DND-41 (cell line): ENCODE measurements around the gene SLC35F4.

ENCODE experiments used
- ATAC-seq: fragments of 200-7000 bp; cut with Tn5 transposase; 3 replicates; pipeline ENCODE4 v1.9.1; 2021; ENCODE audit warnings: low read depth; ENCODE audit not compliant: insufficient read depth
- DNase-seq: peaks from one replicate; pipeline ENCODE4 v3.0.0-alpha.2; 2020
- H2AFZ ChIP-seq: 2 replicates; pipeline ENCODE4 v1.6.0; 2012; ENCODE audit warnings: low read depth, low read length
- H3K27ac ChIP-seq: 2 replicates; pipeline ENCODE4 v1.5.1; 2012; ENCODE audit warnings: low read length, inconsistent platforms
- H3K27me3 ChIP-seq: fragments of 200-600 bp; sonication (generic); 2 replicates; pipeline ENCODE4 v1.6.0; 2012; ENCODE audit warnings: low read length, mild to moderate bottlenecking, inconsistent platforms; ENCODE audit not compliant: insufficient read depth, poor library complexity
- H3K36me3 ChIP-seq: 2 replicates; pipeline ENCODE4 v1.5.1; 2012; ENCODE audit warnings: low read length, inconsistent platforms; ENCODE audit not compliant: insufficient read depth
- H3K4me1 ChIP-seq: 2 replicates; pipeline ENCODE4 v1.5.1; 2012; ENCODE audit warnings: mild to moderate bottlenecking, low read length; ENCODE audit not compliant: insufficient read depth
- H3K4me2 ChIP-seq: 2 replicates; pipeline ENCODE4 v1.6.0; 2012; ENCODE audit warnings: mild to moderate bottlenecking, moderate library complexity, low read length, inconsistent platforms; ENCODE audit not compliant: insufficient read depth
- H3K4me3 ChIP-seq, 2 experiments: fragments of 200-600 bp in 1 of 2; shearing (Covaris generic) in 1 of 2; 2 replicates each; pipeline ENCODE4 v1.5.1; 2012 to 2016; ENCODE audit warnings: inconsistent platforms in 2 of 2, low read length in 2 of 2, mild to moderate bottlenecking in 2 of 2, low read depth in 1 of 2, moderate library complexity in 1 of 2
- H3K79me2 ChIP-seq: 2 replicates; pipeline ENCODE4 v1.6.0; 2012; ENCODE audit warnings: low read length, inconsistent platforms; ENCODE audit not compliant: insufficient read depth
- H3K9ac ChIP-seq: 2 replicates; pipeline ENCODE4 v1.6.0; 2012; ENCODE audit warnings: low read depth, mild to moderate bottlenecking, inconsistent platforms, low read length, moderate library complexity
- H3K9me3 ChIP-seq: 2 replicates; pipeline ENCODE4 v1.5.1; 2012; ENCODE audit warnings: low read length, moderate library complexity, mild to moderate bottlenecking, inconsistent platforms; ENCODE audit not compliant: insufficient read depth, severe bottlenecking
- H4K20me1 ChIP-seq: 2 replicates; pipeline ENCODE4 v1.6.0; 2012; ENCODE audit warnings: low read length; ENCODE audit not compliant: insufficient read depth
- EZH2 ChIP-seq: IDR thresholded peaks from 3 replicates; pipeline ENCODE4 v1.6.1; 2012; ENCODE audit warnings: borderline replicate concordance, low read depth, mild to moderate bottlenecking, moderate library complexity, low read length, inconsistent platforms; ENCODE audit not compliant: severe bottlenecking
- TF ChIP-seq, protein P1 (sequence below): IDR thresholded peaks from 2 replicates; pipeline ENCODE4 v1.5.1; 2012; ENCODE audit warnings: borderline replicate concordance, low read length, moderate library complexity, mild to moderate bottlenecking; ENCODE audit not compliant: poor library complexity, severe bottlenecking; ENCODE audit errors: extremely low read depth

The SLC35F4 gene

DNA sequence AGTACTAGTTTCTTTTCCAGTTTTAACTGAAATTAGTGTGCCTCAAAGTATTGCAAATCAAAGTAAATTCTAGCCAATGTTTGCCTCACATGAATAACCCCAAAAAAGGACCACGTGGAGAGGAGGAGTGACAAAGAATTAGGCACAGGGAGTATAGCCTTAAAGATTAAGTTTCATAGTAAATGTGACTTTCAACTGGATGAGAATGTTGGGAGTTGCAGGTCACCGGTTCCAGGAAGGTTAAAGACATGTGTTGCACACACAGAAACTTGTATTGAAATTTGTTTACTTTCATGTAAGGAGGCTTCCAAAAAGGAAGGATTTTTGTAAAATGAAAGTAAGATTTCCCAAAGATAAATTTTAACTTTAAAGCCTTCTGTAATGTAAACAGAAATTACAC lies 283.1 kb downstream of the SLC35F4 start:
- ATAC-seq (no peak), DNase-seq (no peak)

DNA sequence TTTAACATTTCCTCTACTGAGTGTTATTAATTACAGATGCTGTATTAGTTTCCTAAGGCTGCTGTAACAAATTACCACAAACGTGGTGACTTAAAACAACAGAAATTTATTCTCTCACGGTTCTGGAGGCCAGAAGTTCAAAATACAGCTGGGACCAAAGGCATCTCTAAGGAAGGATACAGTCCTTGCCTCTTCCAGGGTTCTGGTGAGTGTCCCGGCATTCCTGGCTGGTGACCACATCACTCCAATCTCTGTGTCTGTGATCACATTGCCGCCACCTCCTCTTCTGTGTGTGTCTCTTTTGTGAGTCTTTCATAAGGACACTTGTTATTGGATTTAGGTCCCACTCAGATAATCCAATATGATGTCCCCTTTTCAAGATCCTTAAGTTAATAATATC lies 287.1 kb downstream of the SLC35F4 start:
- no peaks in the 10 kb centered on the region for H3K79me2 ChIP-seq
- no peak overlapping the region for H3K27ac ChIP-seq
- H3K4me1 ChIP-seq = no peaks in the 10 kb centered on the region
- H4K20me1 ChIP-seq = no peaks in the 10 kb centered on the region
- no peak overlapping the region for H3K4me3 ChIP-seq
- no peak overlapping the region for H3K9ac ChIP-seq
- H3K27me3 ChIP-seq = no peaks in the 10 kb centered on the region
- no peak for ATAC-seq
- no peak overlapping the region for H2AFZ ChIP-seq
- H3K36me3 ChIP-seq = no peaks in the 10 kb centered on the region
- no peak for TF ChIP-seq EZH2
- TF ChIP-seq, protein P1, sequence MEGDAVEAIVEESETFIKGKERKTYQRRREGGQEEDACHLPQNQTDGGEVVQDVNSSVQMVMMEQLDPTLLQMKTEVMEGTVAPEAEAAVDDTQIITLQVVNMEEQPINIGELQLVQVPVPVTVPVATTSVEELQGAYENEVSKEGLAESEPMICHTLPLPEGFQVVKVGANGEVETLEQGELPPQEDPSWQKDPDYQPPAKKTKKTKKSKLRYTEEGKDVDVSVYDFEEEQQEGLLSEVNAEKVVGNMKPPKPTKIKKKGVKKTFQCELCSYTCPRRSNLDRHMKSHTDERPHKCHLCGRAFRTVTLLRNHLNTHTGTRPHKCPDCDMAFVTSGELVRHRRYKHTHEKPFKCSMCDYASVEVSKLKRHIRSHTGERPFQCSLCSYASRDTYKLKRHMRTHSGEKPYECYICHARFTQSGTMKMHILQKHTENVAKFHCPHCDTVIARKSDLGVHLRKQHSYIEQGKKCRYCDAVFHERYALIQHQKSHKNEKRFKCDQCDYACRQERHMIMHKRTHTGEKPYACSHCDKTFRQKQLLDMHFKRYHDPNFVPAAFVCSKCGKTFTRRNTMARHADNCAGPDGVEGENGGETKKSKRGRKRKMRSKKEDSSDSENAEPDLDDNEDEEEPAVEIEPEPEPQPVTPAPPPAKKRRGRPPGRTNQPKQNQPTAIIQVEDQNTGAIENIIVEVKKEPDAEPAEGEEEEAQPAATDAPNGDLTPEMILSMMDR = no peak
- no peak for DNase-seq
- H3K9me3 ChIP-seq = no peaks in the 10 kb centered on the region
- no peak overlapping the region for H3K4me2 ChIP-seq

More for the DNA sequence above, 283.1 kb downstream of the SLC35F4 start:
- H3K27ac ChIP-seq = no peak overlapping the region
- H3K4me2 ChIP-seq = no peak overlapping the region
- H3K9ac ChIP-seq = no peak overlapping the region
- no peak for TF ChIP-seq EZH2
- TF ChIP-seq, protein P1 = no peak
- no peaks in the 10 kb centered on the region for H4K20me1 ChIP-seq
- no peaks in the 10 kb centered on the region for H3K27me3 ChIP-seq
- no peaks in the 10 kb centered on the region for H3K79me2 ChIP-seq
- no peaks in the 10 kb centered on the region for H3K4me1 ChIP-seq
- no peak overlapping the region for H3K4me3 ChIP-seq
- no peaks in the 10 kb centered on the region for H3K36me3 ChIP-seq
- no peak overlapping the region for H2AFZ ChIP-seq
- no peaks in the 10 kb centered on the region for H3K9me3 ChIP-seq

DNA sequence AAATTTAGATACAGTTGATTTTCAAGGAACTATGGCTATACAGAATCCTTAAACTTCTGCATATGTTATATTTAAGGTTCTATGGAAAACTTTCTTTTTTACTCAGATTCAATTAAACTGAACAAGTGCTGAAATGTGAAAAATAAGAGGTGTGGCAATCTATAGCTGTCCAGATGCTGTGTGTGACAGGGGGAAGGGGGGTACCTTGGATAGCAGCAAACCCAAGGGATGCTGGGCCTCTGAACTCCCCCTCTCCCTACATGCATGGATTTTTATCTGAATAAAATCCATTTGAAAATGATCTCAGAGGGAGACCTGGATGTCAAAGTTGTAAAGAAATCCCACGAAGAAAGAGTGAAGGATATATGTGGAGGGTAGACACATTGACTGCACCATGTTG lies 289.4 kb downstream of the SLC35F4 start:
- TF ChIP-seq, protein P1 = no peak
- TF ChIP-seq EZH2 = no peak
- no peak for ATAC-seq
- Histone ChIP-seq H3K4me2 (no peak overlapping the region), H3K4me1 (no peaks in the 10 kb centered on the region), H3K9ac (no peak overlapping the region), H3K9me3 (no peaks in the 10 kb centered on the region), H3K79me2 (no peaks in the 10 kb centered on the region), H2AFZ (no peak overlapping the region), H4K20me1 (no peaks in the 10 kb centered on the region), H3K27ac (no peak overlapping the region), H3K36me3 (no peaks in the 10 kb centered on the region), H3K4me3 (no peak overlapping the region), H3K27me3 (no peaks in the 10 kb centered on the region)
- DNase-seq = no peak

DNA sequence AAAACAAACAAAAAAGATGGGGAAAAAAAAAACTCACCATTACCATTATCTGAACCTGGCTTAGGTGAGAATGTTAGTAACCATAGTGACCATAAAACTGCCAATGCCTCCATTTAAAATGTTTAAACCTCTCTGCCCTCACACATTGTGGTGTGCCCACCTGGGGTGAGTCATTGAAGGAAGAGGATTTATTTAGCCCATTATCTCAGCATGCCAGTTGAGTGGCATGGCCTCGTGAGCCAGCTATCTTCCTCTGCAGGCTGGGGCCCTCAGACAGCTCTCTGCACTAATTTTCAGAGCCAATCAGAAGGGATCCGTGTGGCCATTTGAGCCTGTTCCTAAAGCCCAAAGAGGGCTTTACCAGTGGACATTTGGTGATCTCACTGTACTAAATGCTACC lies 290.4 kb downstream of the SLC35F4 start:
- no peak overlapping the region for H3K9ac ChIP-seq
- no peak overlapping the region for H3K4me2 ChIP-seq
- H3K79me2 ChIP-seq = no peaks in the 10 kb centered on the region
- no peaks in the 10 kb centered on the region for H3K27me3 ChIP-seq
- H3K27ac ChIP-seq = no peak overlapping the region
- no peak for TF ChIP-seq EZH2
- TF ChIP-seq, protein P1 = no peak
- H2AFZ ChIP-seq = no peak overlapping the region
- no peaks in the 10 kb centered on the region for H3K9me3 ChIP-seq
- no peaks in the 10 kb centered on the region for H3K36me3 ChIP-seq
- ATAC-seq (no peak), DNase-seq (no peak)
- H3K4me1 ChIP-seq = no peaks in the 10 kb centered on the region
- H4K20me1 ChIP-seq = no peaks in the 10 kb centered on the region
- H3K4me3 ChIP-seq = no peak overlapping the region
